ENCODE data around the gene ADCYAP1R1.

The ADCYAP1R1 gene

DNA sequence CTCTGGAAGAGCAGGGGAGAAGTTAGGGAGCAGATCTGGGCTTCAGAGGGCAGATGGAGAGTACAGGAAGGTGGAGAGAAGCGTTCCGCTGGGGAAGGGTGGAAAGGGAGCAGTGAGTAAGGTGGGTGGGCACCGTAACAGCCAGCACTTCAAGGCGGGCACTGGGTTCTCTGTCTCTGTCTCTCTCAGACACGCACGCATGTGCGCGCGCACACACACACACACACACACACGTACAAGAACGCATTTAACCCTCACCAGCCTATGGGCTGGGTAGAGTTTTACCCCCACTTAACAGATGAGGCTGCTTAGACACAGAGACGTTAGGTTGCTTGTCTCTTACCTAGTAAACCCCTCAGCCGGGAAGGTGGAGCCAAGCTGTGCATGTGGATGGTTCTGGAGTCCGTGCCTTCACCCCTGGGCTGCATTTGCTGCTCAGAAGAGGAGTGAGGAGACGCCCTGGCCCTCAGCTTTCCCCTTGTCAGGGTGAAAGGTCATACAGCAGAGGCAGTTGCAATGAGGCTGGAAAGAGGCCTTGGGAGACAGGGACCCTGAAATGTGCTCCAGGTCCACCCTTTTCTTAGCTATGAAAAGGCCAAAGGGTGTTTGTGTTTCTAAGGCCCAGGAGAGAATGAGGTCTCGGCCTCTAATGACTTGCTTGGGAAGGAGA is 16.0 kb downstream of the ADCYAP1R1 start:
- Histone ChIP-seq H3K9ac (ENCODE audit: insufficient read length, low read depth) (no peak overlapping the region), H3K4me1 (ENCODE audit: insufficient read depth, insufficient read length) (peaks cover 2% of the 10 kb centered on the region), H3K4me3 (ENCODE audit: insufficient read length, low read depth) (no peak overlapping the region), H3K27me3 (ENCODE audit: insufficient read depth, insufficient read length) (no peaks in the 10 kb centered on the region), H3K36me3 (ENCODE audit: insufficient read depth, insufficient read length, low read length) (no peaks in the 10 kb centered on the region), H3K9me3 (ENCODE audit: insufficient read depth, low read length) (no peaks in the 10 kb centered on the region)
- no peak for TF ChIP-seq ZNF274 (IDR thresholded peaks at IDR 0.05; ENCODE audit: low read depth, low read length)
- DNase-seq (ENCODE audit: low read depth, low spot score), result no peak

DNA sequence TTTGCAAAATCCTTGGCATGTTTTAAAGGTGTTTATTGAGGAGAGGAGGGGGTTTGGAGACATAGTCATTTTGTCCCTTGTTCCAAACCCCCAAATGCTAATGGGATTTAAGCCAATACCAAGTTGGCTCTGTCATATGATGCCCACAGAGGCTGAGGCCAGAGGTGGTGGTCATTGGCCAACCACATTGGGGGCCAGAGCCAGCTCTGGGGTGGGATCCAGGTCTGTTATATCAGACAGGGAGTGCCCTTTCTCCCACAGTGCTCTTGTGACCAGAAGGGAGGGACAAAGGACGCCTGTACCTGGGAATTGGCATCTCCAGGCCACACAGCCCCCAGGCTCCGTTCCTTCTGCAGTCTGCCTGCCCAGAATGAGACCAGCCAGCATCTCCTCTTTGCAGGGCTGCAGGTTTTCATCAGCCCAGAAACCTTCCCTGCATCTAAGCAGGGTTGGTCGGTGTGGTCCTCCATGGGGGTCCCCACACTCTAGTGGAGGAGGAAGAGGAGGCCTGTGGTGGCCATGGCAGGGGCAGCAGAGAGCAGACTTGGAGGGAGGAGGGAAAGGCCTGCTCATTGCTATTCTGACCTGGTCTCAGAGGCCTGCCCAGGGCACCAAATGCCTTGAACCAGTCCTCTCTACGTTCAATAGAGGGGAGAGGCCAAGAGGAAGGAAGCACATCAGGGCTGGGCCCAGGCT is 17.9 kb downstream of the ADCYAP1R1 start:
- DNase-seq (ENCODE audit: low read depth, low spot score), result no peak
- no peaks in the 10 kb centered on the region for H3K27me3 ChIP-seq (ENCODE audit: insufficient read depth, insufficient read length)
- H3K9ac ChIP-seq (ENCODE audit: insufficient read length, low read depth), result no peak overlapping the region
- H3K9me3 ChIP-seq (ENCODE audit: insufficient read depth, low read length), result no peaks in the 10 kb centered on the region
- H3K4me3 ChIP-seq (ENCODE audit: insufficient read length, low read depth), result no peak overlapping the region
- no peaks in the 10 kb centered on the region for H3K36me3 ChIP-seq (ENCODE audit: insufficient read depth, insufficient read length, low read length)
- H3K4me1 ChIP-seq (ENCODE audit: insufficient read depth, insufficient read length), result peaks cover 2% of the 10 kb centered on the region
- TF ChIP-seq YY1 (IDR thresholded peaks at IDR 0.05; ENCODE audit: insufficient read depth, insufficient read length) (no peak), SUZ12 (IDR thresholded peaks at IDR 0.05; ENCODE audit: extremely low read depth, insufficient read depth, insufficient read length) (no peak), ZNF274 (IDR thresholded peaks at IDR 0.05; ENCODE audit: low read depth, low read length) (no peak)

DNA sequence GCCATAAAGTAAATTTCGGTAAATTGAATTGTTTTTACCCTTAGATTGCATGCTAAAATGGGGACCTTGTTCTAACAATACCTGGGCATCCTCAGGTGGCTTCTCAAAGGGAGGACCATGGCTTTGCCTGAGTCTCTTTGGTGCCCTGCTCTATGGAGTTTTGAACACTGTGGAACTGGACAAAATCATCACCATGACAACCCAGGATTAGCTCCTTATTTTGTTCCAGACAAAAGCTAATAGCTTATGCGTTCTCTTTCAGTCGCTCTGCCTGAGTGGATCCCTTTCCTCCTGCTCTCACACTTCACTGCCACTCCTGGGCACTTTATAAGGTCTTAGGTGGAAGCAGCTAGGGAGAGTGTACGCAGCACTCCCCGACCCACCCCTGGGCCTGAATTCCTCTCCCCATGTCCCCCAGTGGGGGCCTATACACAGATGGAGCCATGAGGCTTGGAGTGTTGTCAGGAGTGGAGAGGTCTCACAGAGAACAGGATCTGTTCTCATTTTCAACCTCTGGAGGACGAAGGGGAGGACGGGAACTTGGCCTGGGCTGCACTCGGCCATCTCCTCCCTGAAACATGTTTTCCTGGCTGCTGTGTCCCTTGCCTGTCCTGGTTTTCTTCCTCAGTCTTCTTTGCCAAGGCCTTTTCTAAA is 19.0 kb downstream of the ADCYAP1R1 start:
- no peak for TF ChIP-seq ZNF274 (IDR thresholded peaks at IDR 0.05; ENCODE audit: low read depth, low read length)
- TF ChIP-seq SUZ12 (IDR thresholded peaks at IDR 0.05; ENCODE audit: extremely low read depth, insufficient read depth, insufficient read length), result no peak
- no peak for TF ChIP-seq YY1 (IDR thresholded peaks at IDR 0.05; ENCODE audit: insufficient read depth, insufficient read length)
- Histone ChIP-seq H3K9ac (ENCODE audit: insufficient read length, low read depth) (no peak overlapping the region), H3K9me3 (ENCODE audit: insufficient read depth, low read length) (no peaks in the 10 kb centered on the region), H3K27me3 (ENCODE audit: insufficient read depth, insufficient read length) (no peaks in the 10 kb centered on the region), H3K4me3 (ENCODE audit: insufficient read length, low read depth) (no peak overlapping the region), H3K36me3 (ENCODE audit: insufficient read depth, insufficient read length, low read length) (no peaks in the 10 kb centered on the region), H3K4me1 (ENCODE audit: insufficient read depth, insufficient read length) (peaks cover 2% of the 10 kb centered on the region)
- no peak for DNase-seq (ENCODE audit: low read depth, low spot score)

GRCh38 chr7:31071645-31072029 is 19.5 kb downstream of the ADCYAP1R1 start:
- no peak for DNase-seq (ENCODE audit: low read depth, low spot score)
- no peak overlapping the region for H3K4me3 ChIP-seq (ENCODE audit: insufficient read length, low read depth)
- no peaks in the 10 kb centered on the region for H3K9me3 ChIP-seq (ENCODE audit: insufficient read depth, low read length)
- H3K4me1 ChIP-seq (ENCODE audit: insufficient read depth, insufficient read length), result peaks cover 2% of the 10 kb centered on the region
- no peaks in the 10 kb centered on the region for H3K36me3 ChIP-seq (ENCODE audit: insufficient read depth, insufficient read length, low read length)
- H3K27me3 ChIP-seq (ENCODE audit: insufficient read depth, insufficient read length), result no peaks in the 10 kb centered on the region
- no peak overlapping the region for H3K9ac ChIP-seq (ENCODE audit: insufficient read length, low read depth)
- TF ChIP-seq YY1 (IDR thresholded peaks at IDR 0.05; ENCODE audit: insufficient read depth, insufficient read length) (no peak), SUZ12 (IDR thresholded peaks at IDR 0.05; ENCODE audit: extremely low read depth, insufficient read depth, insufficient read length) (no peak), ZNF274 (IDR thresholded peaks at IDR 0.05; ENCODE audit: low read depth, low read length) (no peak)

DNA sequence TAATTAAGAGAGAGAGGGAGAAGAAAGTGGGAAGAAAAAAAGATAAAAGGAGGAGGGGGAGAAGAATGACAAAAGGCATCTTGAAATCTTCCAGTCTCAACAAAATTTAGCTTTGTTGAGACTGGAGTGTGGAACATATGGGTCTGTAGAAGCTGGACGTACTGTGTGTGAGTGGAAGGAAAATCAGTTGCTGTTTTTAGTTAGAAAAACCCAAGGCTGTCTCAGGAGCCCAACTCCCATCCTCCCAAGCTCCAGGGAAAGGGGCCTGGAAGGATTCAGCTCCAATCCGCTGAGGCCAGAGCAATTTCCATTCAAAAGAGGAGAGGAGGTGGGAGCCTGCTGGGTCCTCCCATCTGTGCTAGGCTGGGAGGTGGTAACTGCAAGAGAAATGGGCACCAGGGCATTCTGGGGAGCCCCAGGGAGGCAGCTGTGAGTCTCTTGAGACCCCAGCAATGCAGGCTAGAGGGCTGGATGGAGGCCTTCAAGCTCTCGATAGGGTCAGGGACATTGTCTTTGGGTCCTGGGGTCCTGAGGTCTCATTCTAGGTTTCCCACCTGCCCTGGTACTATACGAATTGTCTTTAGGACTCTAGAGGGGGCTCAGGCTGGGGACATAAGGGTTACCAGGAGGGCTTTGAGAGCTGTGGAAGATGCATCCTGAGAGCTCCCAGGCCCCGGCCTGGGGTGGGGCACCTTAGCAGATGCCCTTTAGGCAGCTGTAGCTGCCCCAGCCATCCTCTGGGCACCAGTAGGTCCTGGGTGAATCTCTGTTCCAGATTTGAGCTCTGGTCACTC is 21.4 kb downstream of the ADCYAP1R1 start:
- Histone ChIP-seq H3K36me3 (ENCODE audit: insufficient read depth, insufficient read length, low read length) (no peaks in the 10 kb centered on the region), H3K27me3 (ENCODE audit: insufficient read depth, insufficient read length) (no peaks in the 10 kb centered on the region), H3K4me3 (ENCODE audit: insufficient read length, low read depth) (no peak overlapping the region), H3K9ac (ENCODE audit: insufficient read length, low read depth) (no peak overlapping the region), H3K4me1 (ENCODE audit: insufficient read depth, insufficient read length) (peaks cover 2% of the 10 kb centered on the region), H3K9me3 (ENCODE audit: insufficient read depth, low read length) (no peaks in the 10 kb centered on the region)
- TF ChIP-seq ZNF274 (IDR thresholded peaks at IDR 0.05; ENCODE audit: low read depth, low read length) (no peak), YY1 (IDR thresholded peaks at IDR 0.05; ENCODE audit: insufficient read depth, insufficient read length) (no peak), SUZ12 (IDR thresholded peaks at IDR 0.05; ENCODE audit: extremely low read depth, insufficient read depth, insufficient read length) (no peak)
- DNase-seq (ENCODE audit: low read depth, low spot score), result no peak

- TF ChIP-seq SUZ12 (IDR thresholded peaks at IDR 0.05; ENCODE audit: extremely low read depth, insufficient read depth, insufficient read length) (no peak), ZNF274 (IDR thresholded peaks at IDR 0.05; ENCODE audit: low read depth, low read length) (no peak), YY1 (IDR thresholded peaks at IDR 0.05; ENCODE audit: insufficient read depth, insufficient read length) (no peak)
- H3K4me3 ChIP-seq (ENCODE audit: insufficient read length, low read depth), result no peak overlapping the region
- DNase-seq (ENCODE audit: low read depth, low spot score), result no peak
- H3K4me1 ChIP-seq (ENCODE audit: insufficient read depth, insufficient read length), result peaks cover 4% of the 10 kb centered on the region
- H3K36me3 ChIP-seq (ENCODE audit: insufficient read depth, insufficient read length, low read length), result no peaks in the 10 kb centered on the region
- H3K9me3 ChIP-seq (ENCODE audit: insufficient read depth, low read length), result no peaks in the 10 kb centered on the region
- H3K9ac ChIP-seq (ENCODE audit: insufficient read length, low read depth), result no peak overlapping the region
- H3K27me3 ChIP-seq (ENCODE audit: insufficient read depth, insufficient read length), result no peaks in the 10 kb centered on the region
Measured at GRCh38 chr7:31074120-31074383, 21.9 kb downstream of the ADCYAP1R1 start.
